H9 (cell line): ENCODE measurements around the gene SCAF4. TPM values are rescaled to one million over a fixed set of nuclear protein-coding genes. Genes with fewer than 3 reads are reported as not detected.

Experiments used
- DNase-seq: peaks from one replicate; pipeline ENCODE4 v3.0.0-alpha.2; 2017
- H2AFZ ChIP-seq: one replicate; pipeline ENCODE4 v1.6.1; 2013; ENCODE audit warnings: mild to moderate bottlenecking, low read length, control low read depth, moderate library complexity
- H2AK5ac ChIP-seq: 2 replicates; pipeline ENCODE4 v1.6.1; 2013; ENCODE audit warnings: low read length, control low read depth, mixed read lengths; ENCODE audit not compliant: insufficient read length
- H2BK120ac ChIP-seq: one replicate; pipeline ENCODE4 v1.6.1; 2013; ENCODE audit warnings: low read depth, mild to moderate bottlenecking, low read length, control low read depth, inconsistent platforms; ENCODE audit not compliant: poor library complexity, severe bottlenecking
- H2BK12ac ChIP-seq: 2 replicates; pipeline ENCODE4 v1.6.1; 2013; ENCODE audit warnings: low read length, control low read depth, mixed read lengths, low read depth; ENCODE audit not compliant: insufficient read length
- H2BK15ac ChIP-seq: 2 replicates; pipeline ENCODE4 v1.6.1; 2013; ENCODE audit warnings: low read depth, low read length, control low read depth
- H2BK20ac ChIP-seq: one replicate; pipeline ENCODE4 v1.6.1; 2013; ENCODE audit warnings: low read depth, mild to moderate bottlenecking, low read length, control low read depth, inconsistent platforms; ENCODE audit not compliant: poor library complexity, severe bottlenecking
- H2BK5ac ChIP-seq: 2 replicates; pipeline ENCODE4 v1.6.1; 2013; ENCODE audit warnings: low read length, control low read depth, mixed read lengths; ENCODE audit not compliant: insufficient read length
- H3K14ac ChIP-seq: 2 replicates; pipeline ENCODE4 v1.6.1; 2013; ENCODE audit warnings: low read length, control low read depth; ENCODE audit not compliant: insufficient read depth
- H3K18ac ChIP-seq: 2 replicates; pipeline ENCODE4 v1.6.1; 2013; ENCODE audit warnings: low read depth, mild to moderate bottlenecking, mixed read lengths, low read length, control low read depth; ENCODE audit not compliant: insufficient read length
- H3K23ac ChIP-seq: 2 replicates; pipeline ENCODE4 v1.6.1; 2013; ENCODE audit warnings: low read length, control low read depth, mixed read lengths, low read depth; ENCODE audit not compliant: insufficient read length
- H3K23me2 ChIP-seq: 2 replicates; pipeline ENCODE4 v1.6.1; 2013; ENCODE audit warnings: low read depth, mild to moderate bottlenecking, mixed read lengths, low read length, control low read depth; ENCODE audit not compliant: insufficient read length, poor library complexity, severe bottlenecking
- H3K27ac ChIP-seq: 2 replicates; pipeline ENCODE4 v1.5.1; 2013; ENCODE audit warnings: low read length, control low read depth, mixed read lengths, low read depth; ENCODE audit not compliant: insufficient read length
- H3K27me3 ChIP-seq: 2 replicates; pipeline ENCODE4 v1.6.1; 2013; ENCODE audit warnings: low read length, control low read depth, inconsistent platforms; ENCODE audit not compliant: insufficient read depth
- H3K4ac ChIP-seq: 2 replicates; pipeline ENCODE4 v1.6.1; 2013; ENCODE audit warnings: low read depth, mild to moderate bottlenecking, control low read depth, inconsistent platforms, low read length, moderate library complexity
- H3K4me1 ChIP-seq: 2 replicates; pipeline ENCODE4 v1.6.1; 2013; ENCODE audit warnings: low read length, control low read depth, inconsistent platforms; ENCODE audit not compliant: insufficient read depth
- H3K4me2 ChIP-seq: 2 replicates; pipeline ENCODE4 v1.6.1; 2013; ENCODE audit warnings: low read length, control low read depth, mixed read lengths; ENCODE audit not compliant: insufficient read length, insufficient read depth
- H3K56ac ChIP-seq: 2 replicates; pipeline ENCODE4 v1.6.1; 2013; ENCODE audit warnings: low read depth, mild to moderate bottlenecking, mixed read lengths, low read length, control low read depth; ENCODE audit not compliant: insufficient read length
- H3K79me1 ChIP-seq: 2 replicates; pipeline ENCODE4 v1.6.1; 2013; ENCODE audit warnings: low read depth, mild to moderate bottlenecking, moderate library complexity, low read length, control low read depth, inconsistent platforms; ENCODE audit not compliant: insufficient read depth, poor library complexity, severe bottlenecking
- H3K79me2 ChIP-seq: 2 replicates; pipeline ENCODE4 v1.6.1; 2013; ENCODE audit warnings: low read length, control low read depth, inconsistent platforms; ENCODE audit not compliant: insufficient read depth
- H3K9ac ChIP-seq: 2 replicates; pipeline ENCODE4 v1.6.1; 2013; ENCODE audit warnings: low read length, control low read depth, mixed read lengths; ENCODE audit not compliant: insufficient read length; ENCODE audit errors: extremely low read depth
- H3K9me3 ChIP-seq: one replicate; pipeline ENCODE4 v1.6.1; 2013; ENCODE audit warnings: low read depth, low read length, inconsistent platforms; ENCODE audit not compliant: control insufficient read depth
- H3T11ph ChIP-seq: one replicate; pipeline ENCODE4 v1.6.1; 2013; ENCODE audit warnings: mild to moderate bottlenecking, low read length, control low read depth, inconsistent platforms
- H4K20me1 ChIP-seq: one replicate; pipeline ENCODE4 v1.6.1; 2013; ENCODE audit not compliant: control insufficient read depth, insufficient read length, insufficient read depth
- H4K5ac ChIP-seq: 2 replicates; pipeline ENCODE4 v1.6.1; 2013; ENCODE audit warnings: low read depth, mild to moderate bottlenecking, mixed read lengths, low read length, control low read depth; ENCODE audit not compliant: insufficient read length
- H4K8ac ChIP-seq: replicated peaks from 2 replicates; pipeline ENCODE4 v1.6.1; 2013; ENCODE audit warnings: low read length, control low read depth, mixed read lengths, low read depth; ENCODE audit not compliant: insufficient read length
- H4K91ac ChIP-seq: 2 replicates; pipeline ENCODE4 v1.6.1; 2013; ENCODE audit warnings: low read depth, mild to moderate bottlenecking, moderate library complexity, mixed read lengths, low read length, control low read depth; ENCODE audit not compliant: insufficient read length
- H3K27ac Mint-ChIP-seq, 3 experiments: 2 replicates in 2 of 3; 3 replicates in 1 of 3; pipeline ENCODE4 v1.8.0; 2020 to 2021; ENCODE audit warnings: mixed read lengths in 3 of 3, mild to moderate bottlenecking in 1 of 3, moderate library complexity in 1 of 3
- H3K27me3 Mint-ChIP-seq: 2 replicates; pipeline ENCODE4 v1.8.0; 2021; ENCODE audit warnings: low read depth, mild to moderate bottlenecking, moderate library complexity, mixed read lengths
- H3K36me3 Mint-ChIP-seq, 3 experiments: 2 replicates in 2 of 3; 3 replicates in 1 of 3; pipeline ENCODE4 v1.8.0; 2020 to 2021; ENCODE audit warnings: low read depth in 3 of 3, mixed read lengths in 3 of 3; ENCODE audit not compliant: insufficient read depth in 1 of 3
- H3K4me1 Mint-ChIP-seq, 2 experiments: 2 replicates each; pipeline ENCODE4 v1.8.0; 2020; ENCODE audit warnings: mixed read lengths in 2 of 2
- H3K4me3 Mint-ChIP-seq, 2 experiments: 2 replicates in 1 of 2; 3 replicates in 1 of 2; pipeline ENCODE4 v1.8.0; 2020 to 2021; ENCODE audit warnings: mild to moderate bottlenecking in 2 of 2, mixed read lengths in 2 of 2, moderate library complexity in 1 of 2
- H3K9me3 Mint-ChIP-seq, 2 experiments: 2 replicates in 1 of 2; 3 replicates in 1 of 2; pipeline ENCODE4 v1.8.0; 2020; ENCODE audit warnings: mild to moderate bottlenecking in 2 of 2, mixed read lengths in 2 of 2, moderate library complexity in 1 of 2
- CTCF ChIP-seq: fragments of 200-600 bp; sonication (generic); conservative IDR thresholded peaks from 3 replicates; pipeline ENCODE4 v1.8.0; 2021; ENCODE audit warnings: antibody characterized with exemption, mild to moderate bottlenecking
- WGBS: extraction: QIAGEN DNeasy Blood & Tissue Kit; methylation state at CpG from one replicate; pipeline ENCODE4 v1.1.7; 2013; ENCODE audit warnings: missing lambda C conversion rate, low lambda C conversion rate, mixed read lengths; ENCODE audit not compliant: insufficient read length; ENCODE audit errors: extremely low coverage; 5-methylcytosine and 5-hydroxymethylcytosine counted together
- total RNA-seq: library from RNA; stranded (reverse); gene quantifications from 2 replicates; pipeline ENCODE4 v1.2.1, GENCODE V29; 2021

Gene SCAF4
- total RNA-seq, 1 experiment from 2014 or later, result 76.8 TPM

- no peak for DNase-seq
- Histone ChIP-seq H3K18ac (no peak overlapping the region), H3K9ac (no peak overlapping the region), H2BK12ac (no peak overlapping the region), H3T11ph (no peak overlapping the region), H3K79me2 (no peaks in the 10 kb centered on the region), H2BK5ac (no peak overlapping the region), H4K5ac (no peak overlapping the region), H2BK20ac (no peak overlapping the region), H3K4ac (no peak overlapping the region), H2AK5ac (no peak overlapping the region), H2BK15ac (no peak overlapping the region), H3K56ac (no peak overlapping the region), H3K14ac (no peak overlapping the region), H2AFZ (no peak overlapping the region), H3K23me2 (no peaks in the 10 kb centered on the region), H3K23ac (no peak overlapping the region), H3K4me2 (no peak overlapping the region), H3K27me3 (no peaks in the 10 kb centered on the region), H4K20me1 (no peaks in the 10 kb centered on the region), H4K8ac (no peak overlapping the region), H4K91ac (no peak overlapping the region), H3K4me1 (no peaks in the 10 kb centered on the region), H3K27ac (no peak overlapping the region), H3K9me3 (no peaks in the 10 kb centered on the region), H2BK120ac (no peak overlapping the region), H3K79me1 (no peaks in the 10 kb centered on the region)
- H3K27me3 Mint-ChIP-seq, result no peaks in the 10 kb centered on the region
- no peak overlapping the region for H3K4me3 Mint-ChIP-seq
- peaks cover 0 to 2% of the 10 kb centered on the region in 2 experiments; a peak in 1 of 5 replicates for H3K9me3 Mint-ChIP-seq
- H3K4me1 Mint-ChIP-seq, result no peaks in the 10 kb centered on the region
- no CpG with 5 or more reads among the region's 8 CpGs for WGBS
- H3K27ac Mint-ChIP-seq, result no peak overlapping the region
- no peak for TF ChIP-seq CTCF
- H3K36me3 Mint-ChIP-seq, result no peaks in the 10 kb centered on the region; a peak in 1 of 7 replicates
Measured at GRCh38 chr21:31629972-31630711, 101.8 kb downstream of the SCAF4 start.
